Measurements from ENCODE around the gene EFTUD2.

EFTUD2 gene

GRCh38 chr17:44910231-44911106, 11.2 kb upstream of the EFTUD2 start:
- ATAC-seq (no peak), DNase-seq (no peak)

GRCh38 chr17:44909681-44910144, 10.5 kb upstream of the EFTUD2 start:
- ATAC-seq = no peak
- DNase-seq = no peak

GRCh38 chr17:44908761-44909326, 9.6 kb upstream of the EFTUD2 start:
- no peak for DNase-seq
- ATAC-seq = no peak

GRCh38 chr17:44907729-44908470, 8.7 kb upstream of the EFTUD2 start:
- DNase-seq = no peak
- no peak for ATAC-seq

- no peak for DNase-seq
- no peak for ATAC-seq
Observed at GRCh38 chr17:44906763-44907728, 7.8 kb upstream of the EFTUD2 start.

- ATAC-seq (no peak), DNase-seq (no peak)
Observed at GRCh38 chr17:44906010-44906646, 6.9 kb upstream of the EFTUD2 start.

- ATAC-seq (no peak), DNase-seq (no peak)
Observed at GRCh38 chr17:44905006-44906000, 6.1 kb upstream of the EFTUD2 start.

- DNase-seq = no peak
- no peak for ATAC-seq
Observed at GRCh38 chr17:44904001-44904984, 5.0 kb upstream of the EFTUD2 start.

- ATAC-seq (no peak), DNase-seq (no peak)
Observed at GRCh38 chr17:44903012-44903685, 3.9 kb upstream of the EFTUD2 start.

GRCh38 chr17:44902135-44902760, 3.0 kb upstream of the EFTUD2 start:
- ATAC-seq (no peak), DNase-seq (no peak)

GRCh38 chr17:44901411-44901921, 2.2 kb upstream of the EFTUD2 start:
- ATAC-seq (no peak), DNase-seq (no peak)

- ATAC-seq (no peak), DNase-seq (no peak)
Observed at GRCh38 chr17:44900894-44901293, 1.6 kb upstream of the EFTUD2 start.

GRCh38 chr17:44898768-44899073, 524 bp downstream of the EFTUD2 start:
- ATAC-seq (no peak), DNase-seq (peak; percentile 33)

- no peak for ATAC-seq
- DNase-seq = no peak
Observed at GRCh38 chr17:44894642-44895041, 4.6 kb downstream of the EFTUD2 start.

GRCh38 chr17:44892250-44892649, 7.0 kb downstream of the EFTUD2 start:
- no peak for ATAC-seq
- DNase-seq = no peak

GRCh38 chr17:44889003-44889402, 10.2 kb downstream of the EFTUD2 start:
- DNase-seq (no peak), ATAC-seq (no peak)

All from stimulated activated naive CD8-positive, alpha-beta T cell treated with anti-CD3 and anti-CD28 coated beads, Interleukin-15, Interleukin-2, amounts not matched to agents 100 U/mL and 50 U/mL, for 24 hours (primary cell).